ENCODE data around the gene SSNA1. TPM values are rescaled to one million over a fixed set of nuclear protein-coding genes. Genes with fewer than 3 reads are reported as not detected.

Gene SSNA1
- total and polyA plus RNA-seq, 9 of the 15 experiments (the other 6 are each of a cell fraction or from before 2014, with no cell fraction given) = 1.9 to 130 (median 57.1) TPM

- TF ChIP-seq UBTF (IDR thresholded peaks at IDR 0.05; ENCODE audit: borderline replicate concordance in 1 of 2, low read depth in 2 of 2, low read length in 2 of 2) (no peak), MBD2 (IDR thresholded peaks at IDR 0.05; ENCODE audit: borderline replicate concordance, low read depth) (no peak), HES1 (IDR thresholded peaks at IDR 0.05; ENCODE audit: low read depth) (no peak), SNRNP70 (optimal IDR thresholded peaks at IDR 0.05; ENCODE audit: low read depth, low read length) (no peak), HDAC1 (IDR thresholded peaks at IDR 0.05) (peak in 1 of 2 experiments; percentile 56; a peak in 1 of 4 replicates), RBM39 (optimal IDR thresholded peaks at IDR 0.05; ENCODE audit: low read depth, low read length) (no peak), PBX2 (CRISPR knock-in tag; IDR thresholded peaks at IDR 0.05; ENCODE audit: low read depth) (no peak), PBX2 (tag; conservative IDR thresholded peaks at IDR 0.05; ENCODE audit: low read depth) (peak; percentile 74), HBP1 (CRISPR knock-in tag; IDR thresholded peaks at IDR 0.05) (no peak), TGIF2 (CRISPR knock-in tag; IDR thresholded peaks at IDR 0.05) (no peak)
Measured at GRCh38 chr9:137223078-137223970, 34.8 kb downstream of the SSNA1 start (continued).
